ENCODE results near the gene ZBP1.

Gene ZBP1

GRCh38 chr20:57571782-57572416 is 48.3 kb downstream of the ZBP1 start:
- H3K9me3 ChIP-seq (ENCODE audit: insufficient read depth, low read length), result no peaks in the 10 kb centered on the region
- TF ChIP-seq, protein P1, sequence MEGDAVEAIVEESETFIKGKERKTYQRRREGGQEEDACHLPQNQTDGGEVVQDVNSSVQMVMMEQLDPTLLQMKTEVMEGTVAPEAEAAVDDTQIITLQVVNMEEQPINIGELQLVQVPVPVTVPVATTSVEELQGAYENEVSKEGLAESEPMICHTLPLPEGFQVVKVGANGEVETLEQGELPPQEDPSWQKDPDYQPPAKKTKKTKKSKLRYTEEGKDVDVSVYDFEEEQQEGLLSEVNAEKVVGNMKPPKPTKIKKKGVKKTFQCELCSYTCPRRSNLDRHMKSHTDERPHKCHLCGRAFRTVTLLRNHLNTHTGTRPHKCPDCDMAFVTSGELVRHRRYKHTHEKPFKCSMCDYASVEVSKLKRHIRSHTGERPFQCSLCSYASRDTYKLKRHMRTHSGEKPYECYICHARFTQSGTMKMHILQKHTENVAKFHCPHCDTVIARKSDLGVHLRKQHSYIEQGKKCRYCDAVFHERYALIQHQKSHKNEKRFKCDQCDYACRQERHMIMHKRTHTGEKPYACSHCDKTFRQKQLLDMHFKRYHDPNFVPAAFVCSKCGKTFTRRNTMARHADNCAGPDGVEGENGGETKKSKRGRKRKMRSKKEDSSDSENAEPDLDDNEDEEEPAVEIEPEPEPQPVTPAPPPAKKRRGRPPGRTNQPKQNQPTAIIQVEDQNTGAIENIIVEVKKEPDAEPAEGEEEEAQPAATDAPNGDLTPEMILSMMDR (IDR thresholded peaks at IDR 0.05; ENCODE audit: low read depth, low read length), result no peak
- TF ChIP-seq EZH2phosphoT487 (IDR thresholded peaks at IDR 0.05; ENCODE audit: low read depth), result no peak
- H3K4me1 ChIP-seq (ENCODE audit: low read length), result no peaks in the 10 kb centered on the region
- H3K4me3 ChIP-seq (ENCODE audit: low read length), result no peak overlapping the region
- H3K36me3 ChIP-seq (replicated peaks; ENCODE audit: low read depth, low read length), result no peaks in the 10 kb centered on the region
- no peaks in the 10 kb centered on the region for H4K20me1 ChIP-seq (ENCODE audit: insufficient read depth, low read length)
- no peak overlapping the region for H3K4me2 ChIP-seq (ENCODE audit: low read length)
- no peaks in the 10 kb centered on the region for H3K79me2 ChIP-seq (ENCODE audit: low read length)
- H2AFZ ChIP-seq (ENCODE audit: low read depth, low read length), result no peak overlapping the region
- H3K27ac ChIP-seq (ENCODE audit: low read length), result no peak overlapping the region
- H3K9ac ChIP-seq (ENCODE audit: low read length), result no peak overlapping the region
- H3K27me3 ChIP-seq (ENCODE audit: low read depth, low read length), result peaks cover 86% of the 10 kb centered on the region

- Histone ChIP-seq H3K79me2 (ENCODE audit: low read length) (no peaks in the 10 kb centered on the region), H4K20me1 (ENCODE audit: insufficient read depth, low read length) (no peaks in the 10 kb centered on the region), H3K27ac (ENCODE audit: low read length) (no peak overlapping the region), H3K4me3 (ENCODE audit: low read length) (no peak overlapping the region), H3K27me3 (ENCODE audit: low read depth, low read length) (peaks cover 84% of the 10 kb centered on the region), H2AFZ (ENCODE audit: low read depth, low read length) (no peak overlapping the region), H3K4me2 (ENCODE audit: low read length) (no peak overlapping the region), H3K9ac (ENCODE audit: low read length) (no peak overlapping the region), H3K9me3 (ENCODE audit: insufficient read depth, low read length) (no peaks in the 10 kb centered on the region), H3K4me1 (ENCODE audit: low read length) (no peaks in the 10 kb centered on the region), H3K36me3 (replicated peaks; ENCODE audit: low read depth, low read length) (no peaks in the 10 kb centered on the region)
- TF ChIP-seq, protein P1 (IDR thresholded peaks at IDR 0.05; ENCODE audit: low read depth, low read length), result no peak
- no peak for TF ChIP-seq EZH2phosphoT487 (IDR thresholded peaks at IDR 0.05; ENCODE audit: low read depth)
Measured at GRCh38 chr20:57570920-57571319, 49.3 kb downstream of the ZBP1 start.

- TF ChIP-seq, protein P1 (IDR thresholded peaks at IDR 0.05; ENCODE audit: low read depth, low read length), result no peak
- TF ChIP-seq EZH2phosphoT487 (IDR thresholded peaks at IDR 0.05; ENCODE audit: low read depth), result no peak
- Histone ChIP-seq H3K36me3 (replicated peaks; ENCODE audit: low read depth, low read length) (no peaks in the 10 kb centered on the region), H3K9me3 (ENCODE audit: insufficient read depth, low read length) (no peaks in the 10 kb centered on the region), H3K4me3 (ENCODE audit: low read length) (no peak overlapping the region), H3K79me2 (ENCODE audit: low read length) (no peaks in the 10 kb centered on the region), H3K4me2 (ENCODE audit: low read length) (no peak overlapping the region), H3K9ac (ENCODE audit: low read length) (no peak overlapping the region), H4K20me1 (ENCODE audit: insufficient read depth, low read length) (no peaks in the 10 kb centered on the region), H3K4me1 (ENCODE audit: low read length) (no peaks in the 10 kb centered on the region), H3K27ac (ENCODE audit: low read length) (no peak overlapping the region), H2AFZ (ENCODE audit: low read depth, low read length) (no peak overlapping the region), H3K27me3 (ENCODE audit: low read depth, low read length) (peaks cover 84% of the 10 kb centered on the region)
Measured at GRCh38 chr20:57570145-57570850, 49.9 kb downstream of the ZBP1 start.

- Histone ChIP-seq H3K4me1 (ENCODE audit: low read length) (no peaks in the 10 kb centered on the region), H3K27me3 (ENCODE audit: low read depth, low read length) (peaks cover 80% of the 10 kb centered on the region), H3K9ac (ENCODE audit: low read length) (no peak overlapping the region), H2AFZ (ENCODE audit: low read depth, low read length) (no peak overlapping the region), H3K36me3 (replicated peaks; ENCODE audit: low read depth, low read length) (no peaks in the 10 kb centered on the region), H3K9me3 (ENCODE audit: insufficient read depth, low read length) (no peaks in the 10 kb centered on the region), H4K20me1 (ENCODE audit: insufficient read depth, low read length) (no peaks in the 10 kb centered on the region), H3K4me2 (ENCODE audit: low read length) (no peak overlapping the region), H3K27ac (ENCODE audit: low read length) (no peak overlapping the region), H3K4me3 (ENCODE audit: low read length) (no peak overlapping the region), H3K79me2 (ENCODE audit: low read length) (no peaks in the 10 kb centered on the region)
- TF ChIP-seq EZH2phosphoT487 (IDR thresholded peaks at IDR 0.05; ENCODE audit: low read depth), result no peak
- TF ChIP-seq, protein P1 (IDR thresholded peaks at IDR 0.05; ENCODE audit: low read depth, low read length), result no peak
Measured at GRCh38 chr20:57568960-57569359, 51.3 kb downstream of the ZBP1 start.
